Activated CD8-positive, alpha-beta T cell treated with anti-CD3 and anti-CD28 coated beads for 36 hours (primary cell): ENCODE results near the gene GPRIN1. TPM values are rescaled to one million over a fixed set of nuclear protein-coding genes. Genes with fewer than 3 reads are reported as not detected.

Experiments used
- ATAC-seq: fragments of 200-7000 bp; cut with Tn5 transposase; one replicate; pipeline ENCODE4 v1.10.0; 2021; ENCODE audit warnings: mild to moderate bottlenecking, moderate library complexity
- CTCF ChIA-PET: fragments of 350-600 bp; sonication (Branson Sonifier 250); formaldehyde crosslinking; loops from one replicate; lab custom pipeline; 2021; ENCODE audit warnings: antibody characterized with exemption; lab: Charles Lee
- POLR2A ChIA-PET: fragments of 350-600 bp; sonication (Branson Sonifier 250); formaldehyde crosslinking; loops from one replicate; lab custom pipeline; 2021; ENCODE audit warnings: antibody characterized with exemption; lab: Charles Lee
- DNase-seq: peaks from one replicate; pipeline ENCODE4 v3.0.0-alpha.2; 2020
- H3K27ac Mint-ChIP-seq: one replicate; pipeline ENCODE4 v1.8.0; 2021; ENCODE audit warnings: mild to moderate bottlenecking, mixed read lengths
- H3K27me3 Mint-ChIP-seq: one replicate; pipeline ENCODE4 v1.8.0; 2021; ENCODE audit warnings: mixed read lengths
- H3K36me3 Mint-ChIP-seq: one replicate; pipeline ENCODE4 v1.8.0; 2021; ENCODE audit warnings: low read depth, mixed read lengths
- H3K4me1 Mint-ChIP-seq: one replicate; pipeline ENCODE4 v1.8.0; 2021; ENCODE audit warnings: low read depth, mixed read lengths
- H3K4me3 Mint-ChIP-seq: one replicate; pipeline ENCODE4 v1.8.0; 2021; ENCODE audit warnings: mild to moderate bottlenecking, moderate library complexity, mixed read lengths
- H3K9me3 Mint-ChIP-seq: one replicate; pipeline ENCODE4 v1.8.0; 2021; ENCODE audit warnings: mixed read lengths
- intact Hi-C: fragments of 100-400 bp; cut with micrococcal nuclease; formaldehyde crosslinking; loops from one replicate; pipeline ENCODE4 v1.10.0; 2022
- total RNA-seq, 2 experiments: library from RNA; stranded (reverse); gene quantifications; one replicate each; pipeline ENCODE4 v1.2.3, GENCODE V29; 2021
- TF ChIP-seq, protein P1 (sequence below): fragments of 200-600 bp; IDR thresholded peaks from one replicate; pipeline ENCODE4 v1.8.0; 2022; ENCODE audit warnings: antibody characterized with exemption, mild to moderate bottlenecking

GPRIN1 gene
- total RNA-seq, 2 experiments from 2014 or later: 1.6 to 2.0 TPM

DNA sequence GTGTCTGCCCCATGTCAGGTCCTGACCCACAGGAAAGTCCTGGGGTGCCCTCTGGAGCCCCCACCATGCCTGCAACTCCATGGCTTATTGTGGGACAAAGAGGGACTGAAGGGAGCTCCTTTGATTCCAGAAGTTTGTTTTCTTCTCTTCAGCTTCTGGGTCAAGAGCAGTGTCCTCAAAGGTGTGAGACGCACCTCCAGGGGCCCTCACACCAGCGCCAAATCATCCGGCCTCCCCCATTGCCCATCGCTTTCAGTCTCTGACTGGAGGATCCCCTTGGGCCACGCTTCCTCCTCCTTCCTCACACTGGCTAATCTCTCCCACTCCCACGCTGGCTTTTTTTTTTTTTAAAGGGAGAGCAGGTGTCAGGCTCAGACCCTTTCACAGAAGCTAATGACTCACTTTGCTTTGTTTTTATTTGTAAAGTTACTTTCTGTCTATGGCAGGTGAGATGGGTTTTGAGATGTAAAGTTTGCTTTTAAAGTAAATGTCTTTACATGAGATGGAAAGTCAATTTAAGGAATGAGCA lies 44.1 kb downstream of the GPRIN1 start:
- Mint-ChIP-seq H3K9me3 (no peaks in the 10 kb centered on the region), H3K4me3 (no peak overlapping the region), H3K4me1 (peaks cover 16% of the 10 kb centered on the region), H3K27ac (no peak overlapping the region), H3K36me3 (no peaks in the 10 kb centered on the region), H3K27me3 (peaks cover 3% of the 10 kb centered on the region)
- intact Hi-C loops: no loop called here
- ATAC-seq: no peak
- DNase-seq: no peak
- TF ChIP-seq, protein P1, sequence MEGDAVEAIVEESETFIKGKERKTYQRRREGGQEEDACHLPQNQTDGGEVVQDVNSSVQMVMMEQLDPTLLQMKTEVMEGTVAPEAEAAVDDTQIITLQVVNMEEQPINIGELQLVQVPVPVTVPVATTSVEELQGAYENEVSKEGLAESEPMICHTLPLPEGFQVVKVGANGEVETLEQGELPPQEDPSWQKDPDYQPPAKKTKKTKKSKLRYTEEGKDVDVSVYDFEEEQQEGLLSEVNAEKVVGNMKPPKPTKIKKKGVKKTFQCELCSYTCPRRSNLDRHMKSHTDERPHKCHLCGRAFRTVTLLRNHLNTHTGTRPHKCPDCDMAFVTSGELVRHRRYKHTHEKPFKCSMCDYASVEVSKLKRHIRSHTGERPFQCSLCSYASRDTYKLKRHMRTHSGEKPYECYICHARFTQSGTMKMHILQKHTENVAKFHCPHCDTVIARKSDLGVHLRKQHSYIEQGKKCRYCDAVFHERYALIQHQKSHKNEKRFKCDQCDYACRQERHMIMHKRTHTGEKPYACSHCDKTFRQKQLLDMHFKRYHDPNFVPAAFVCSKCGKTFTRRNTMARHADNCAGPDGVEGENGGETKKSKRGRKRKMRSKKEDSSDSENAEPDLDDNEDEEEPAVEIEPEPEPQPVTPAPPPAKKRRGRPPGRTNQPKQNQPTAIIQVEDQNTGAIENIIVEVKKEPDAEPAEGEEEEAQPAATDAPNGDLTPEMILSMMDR: no peak
- ChIA-PET CTCF (interaction anchor here (1.2 kb wide), 1 partner anchor 9 kb away, joined by 3 read pairs; no protein-coding TSS in a partner anchor), POLR2A (no interaction called here)

DNA sequence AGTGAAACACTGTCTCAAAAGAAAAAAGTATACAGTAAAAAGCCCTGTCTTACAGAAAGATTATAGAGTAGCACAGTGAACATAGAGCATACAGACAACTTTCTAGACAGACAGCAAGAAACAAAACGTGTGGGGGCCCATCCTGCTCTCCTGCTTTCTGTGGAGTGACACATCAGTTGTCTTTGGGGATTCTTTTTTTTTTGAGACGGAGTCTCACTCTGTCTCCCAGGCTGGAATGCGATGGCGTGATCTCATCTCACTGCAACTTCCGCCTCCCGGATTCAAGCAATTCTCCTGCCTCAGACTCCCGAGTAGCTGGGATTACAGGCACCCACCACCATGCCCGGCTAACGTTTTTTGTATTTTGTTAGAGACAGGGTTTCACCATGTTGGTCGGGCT lies 46.0 kb downstream of the GPRIN1 start:
- no peak overlapping the region for H3K27ac Mint-ChIP-seq

DNA sequence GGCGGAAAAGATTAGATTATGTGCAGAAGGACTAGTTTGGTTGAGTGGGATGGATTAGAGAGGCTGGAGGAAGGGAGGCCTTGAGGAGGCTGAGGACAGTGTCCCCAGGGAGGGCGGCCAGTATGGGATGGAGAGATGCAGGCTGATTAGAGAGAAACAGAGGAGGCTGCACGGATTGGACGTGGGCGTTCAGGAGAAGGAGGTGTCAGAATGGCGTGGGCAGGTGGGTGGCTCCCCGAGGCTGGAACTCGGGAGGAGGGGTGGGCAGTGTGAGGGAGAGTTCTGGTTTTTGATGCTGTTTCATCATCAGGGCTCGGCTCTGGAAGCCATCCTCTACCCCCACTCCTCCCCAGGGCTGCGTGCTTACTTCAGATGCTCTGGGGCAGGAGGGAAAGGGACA lies 47.8 kb downstream of the GPRIN1 start:
- TF ChIP-seq, protein P1: no peak
- Mint-ChIP-seq H3K9me3 (no peaks in the 10 kb centered on the region), H3K36me3 (no peaks in the 10 kb centered on the region), H3K27ac (no peak overlapping the region), H3K27me3 (peaks cover 3% of the 10 kb centered on the region), H3K4me3 (no peak overlapping the region), H3K4me1 (peaks cover 30% of the 10 kb centered on the region)
- ATAC-seq (no peak), DNase-seq (no peak)
- POLR2A ChIA-PET: interaction anchor here (0.7 kb wide), 1 partner anchor 116 kb away, joined by 3 read pairs; no protein-coding TSS in a partner anchor
- CTCF ChIA-PET: interaction anchor here (1.7 to 2.1 kb wide), 2 partner anchors 96 to 146 kb away, joined by 5 read pairs; partner anchors contain the start of gene CLTB
- intact Hi-C loops: no loop called here

More for the DNA sequence above, 46.0 kb downstream of the GPRIN1 start:
- H3K36me3 Mint-ChIP-seq: no peaks in the 10 kb centered on the region
- ChIA-PET POLR2A (no interaction called here), CTCF (interaction anchor here (1.4 to 2.1 kb wide), 3 partner anchors 11 to 94 kb away, joined by 3 to 5 read pairs (median 4); no protein-coding TSS in a partner anchor)
- intact Hi-C loops: no loop called here
- no peaks in the 10 kb centered on the region for H3K9me3 Mint-ChIP-seq
- H3K27me3 Mint-ChIP-seq: peaks cover 3% of the 10 kb centered on the region
- H3K4me1 Mint-ChIP-seq: peaks cover 28% of the 10 kb centered on the region
- ATAC-seq (no peak), DNase-seq (no peak)
- TF ChIP-seq, protein P1: no peak
- H3K4me3 Mint-ChIP-seq: no peak overlapping the region

DNA sequence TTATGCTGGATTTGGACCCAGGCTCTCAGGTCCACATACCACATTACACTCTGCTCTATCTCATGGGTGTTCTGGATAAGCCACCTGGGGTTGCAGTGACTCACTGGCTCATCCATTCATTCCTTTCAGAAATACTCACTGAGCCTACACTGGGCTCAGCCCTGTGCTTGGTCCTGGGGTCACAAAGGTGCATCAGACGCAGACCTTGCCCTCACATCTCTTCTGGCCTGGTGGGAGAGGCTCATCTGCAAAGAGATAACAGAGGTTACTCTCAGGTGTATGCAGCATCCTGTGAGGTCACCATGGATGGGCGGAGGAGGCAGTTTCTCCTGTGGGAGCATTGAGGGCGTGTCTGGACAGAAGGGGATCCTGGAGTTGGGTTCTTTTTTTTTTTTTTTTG lies 48.7 kb downstream of the GPRIN1 start:
- ATAC-seq: peak; percentile 17
- POLR2A ChIA-PET: no interaction called here
- intact Hi-C loops: no loop called here

DNA sequence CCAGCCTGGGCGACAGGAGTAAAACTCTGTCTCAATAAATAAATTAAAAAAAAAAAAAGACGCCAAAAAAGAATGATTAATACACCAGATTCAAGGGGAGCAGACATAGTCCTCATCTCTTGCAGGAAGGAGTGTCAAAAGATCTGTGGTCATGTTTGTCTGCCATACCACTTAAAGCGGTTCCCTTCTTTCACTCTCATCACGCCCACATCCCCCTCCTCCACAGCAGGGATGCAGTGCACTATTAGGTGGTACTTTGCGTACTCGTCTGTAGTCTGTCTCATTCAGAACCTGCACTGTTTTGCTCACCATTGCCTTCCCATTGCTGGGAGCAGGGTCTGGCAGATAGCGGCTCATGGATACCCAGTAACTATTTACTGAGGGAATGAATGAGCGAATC lies 49.6 kb downstream of the GPRIN1 start:
- no peak overlapping the region for H3K4me3 Mint-ChIP-seq
- intact Hi-C loops: no loop called here
- ATAC-seq (peak; percentile 80), DNase-seq (peak; percentile 86)
- no peaks in the 10 kb centered on the region for H3K36me3 Mint-ChIP-seq
- TF ChIP-seq, protein P1: no peak
- H3K4me1 Mint-ChIP-seq: peaks cover 39% of the 10 kb centered on the region
- no peak overlapping the region for H3K27ac Mint-ChIP-seq
- H3K27me3 Mint-ChIP-seq: peaks cover 3% of the 10 kb centered on the region
- H3K9me3 Mint-ChIP-seq: no peaks in the 10 kb centered on the region
- ChIA-PET CTCF (interaction anchor here (1.1 kb wide), 1 partner anchor 14 kb away, joined by 6 read pairs; no protein-coding TSS in a partner anchor), POLR2A (no interaction called here)

More for the DNA sequence above, 48.7 kb downstream of the GPRIN1 start:
- TF ChIP-seq, protein P1: no peak
- H3K4me3 Mint-ChIP-seq: no peak overlapping the region
- peaks cover 32% of the 10 kb centered on the region for H3K4me1 Mint-ChIP-seq
- no peaks in the 10 kb centered on the region for H3K9me3 Mint-ChIP-seq
- no peaks in the 10 kb centered on the region for H3K36me3 Mint-ChIP-seq
- H3K27ac Mint-ChIP-seq: no peak overlapping the region
- peaks cover 3% of the 10 kb centered on the region for H3K27me3 Mint-ChIP-seq
- DNase-seq: no peak
- CTCF ChIA-PET: interaction anchor here (1.1 kb wide), 1 partner anchor 13 kb away, joined by 6 read pairs; no protein-coding TSS in a partner anchor
